ENCODE data around the gene TMEM181.

The TMEM181 gene

DNA sequence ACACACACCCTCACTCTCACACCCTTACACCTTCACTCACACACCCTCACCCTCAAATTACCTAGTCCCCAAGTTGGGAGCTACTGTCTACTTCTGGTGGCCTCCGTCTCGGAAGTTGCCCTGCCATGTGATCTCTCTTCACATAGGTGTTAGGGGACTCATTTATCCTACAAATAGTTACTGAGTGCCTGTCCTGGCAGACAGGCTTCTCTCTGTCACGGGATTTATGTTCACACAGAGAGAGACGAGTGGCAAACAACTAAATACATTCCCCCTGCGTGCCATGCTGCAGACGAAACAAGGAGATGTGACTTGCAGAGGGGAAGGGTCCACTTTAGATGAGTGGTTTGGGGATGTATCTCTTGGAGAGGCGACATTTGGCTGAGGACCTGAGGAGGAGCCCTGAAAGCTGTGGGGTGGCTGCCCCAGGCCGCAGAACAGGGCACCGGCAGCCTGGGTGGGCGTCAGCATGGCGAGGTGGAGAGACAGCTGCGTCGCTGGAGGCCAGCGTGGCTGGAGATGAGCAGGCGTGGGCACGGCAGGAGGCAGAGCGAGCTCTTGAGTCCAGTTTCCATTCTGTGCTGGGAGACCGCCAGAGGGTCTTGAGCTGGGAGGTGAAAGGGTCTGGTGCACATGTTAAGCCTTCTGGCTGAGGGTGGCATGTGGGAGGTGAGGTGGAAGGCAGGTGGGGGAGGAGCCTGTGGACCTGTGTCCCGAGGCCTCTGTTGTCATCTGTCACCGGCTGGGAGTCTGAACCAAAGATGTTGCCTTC lies 67.5 kb downstream of the TMEM181 start:
- H3K27ac ChIP-seq = no peak overlapping the region
- POLR2A ChIA-PET (ENCODE audit: low non-redundant PET) = no interaction called here
- no peak for DNase-seq (ENCODE audit: low spot score)
- TF ChIP-seq, protein P1, sequence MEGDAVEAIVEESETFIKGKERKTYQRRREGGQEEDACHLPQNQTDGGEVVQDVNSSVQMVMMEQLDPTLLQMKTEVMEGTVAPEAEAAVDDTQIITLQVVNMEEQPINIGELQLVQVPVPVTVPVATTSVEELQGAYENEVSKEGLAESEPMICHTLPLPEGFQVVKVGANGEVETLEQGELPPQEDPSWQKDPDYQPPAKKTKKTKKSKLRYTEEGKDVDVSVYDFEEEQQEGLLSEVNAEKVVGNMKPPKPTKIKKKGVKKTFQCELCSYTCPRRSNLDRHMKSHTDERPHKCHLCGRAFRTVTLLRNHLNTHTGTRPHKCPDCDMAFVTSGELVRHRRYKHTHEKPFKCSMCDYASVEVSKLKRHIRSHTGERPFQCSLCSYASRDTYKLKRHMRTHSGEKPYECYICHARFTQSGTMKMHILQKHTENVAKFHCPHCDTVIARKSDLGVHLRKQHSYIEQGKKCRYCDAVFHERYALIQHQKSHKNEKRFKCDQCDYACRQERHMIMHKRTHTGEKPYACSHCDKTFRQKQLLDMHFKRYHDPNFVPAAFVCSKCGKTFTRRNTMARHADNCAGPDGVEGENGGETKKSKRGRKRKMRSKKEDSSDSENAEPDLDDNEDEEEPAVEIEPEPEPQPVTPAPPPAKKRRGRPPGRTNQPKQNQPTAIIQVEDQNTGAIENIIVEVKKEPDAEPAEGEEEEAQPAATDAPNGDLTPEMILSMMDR (conservative IDR thresholded peaks at IDR 0.05; ENCODE audit: low read depth) = no peak
- CTCF ChIA-PET = interaction anchor here (0.6 kb wide), 1 partner anchor 22 kb away, joined by 3 read pairs; no protein-coding TSS in a partner anchor

DNA sequence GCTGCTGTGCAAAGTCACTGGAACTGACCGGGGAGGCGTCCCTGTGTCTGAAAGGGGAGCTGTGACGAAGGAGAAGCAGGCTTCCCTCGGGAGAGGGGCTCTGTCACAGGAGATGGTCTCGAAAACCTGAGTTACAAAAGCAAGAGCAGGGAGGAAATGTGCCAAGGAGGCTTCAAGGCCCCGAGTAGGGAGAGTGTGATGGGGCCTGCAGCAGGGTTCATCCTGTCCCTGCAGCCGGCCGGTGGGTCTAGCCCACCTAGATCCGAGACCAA lies 68.0 kb downstream of the TMEM181 start:
- DNase-seq (ENCODE audit: low spot score) = no peak
- ChIA-PET CTCF (interaction anchor here (0.6 kb wide), 1 partner anchor 23 kb away, joined by 3 read pairs; no protein-coding TSS in a partner anchor), POLR2A (ENCODE audit: low non-redundant PET) (no interaction called here)
- H3K27ac ChIP-seq = no peak overlapping the region
- TF ChIP-seq, protein P1 (conservative IDR thresholded peaks at IDR 0.05; ENCODE audit: low read depth) = no peak

DNA sequence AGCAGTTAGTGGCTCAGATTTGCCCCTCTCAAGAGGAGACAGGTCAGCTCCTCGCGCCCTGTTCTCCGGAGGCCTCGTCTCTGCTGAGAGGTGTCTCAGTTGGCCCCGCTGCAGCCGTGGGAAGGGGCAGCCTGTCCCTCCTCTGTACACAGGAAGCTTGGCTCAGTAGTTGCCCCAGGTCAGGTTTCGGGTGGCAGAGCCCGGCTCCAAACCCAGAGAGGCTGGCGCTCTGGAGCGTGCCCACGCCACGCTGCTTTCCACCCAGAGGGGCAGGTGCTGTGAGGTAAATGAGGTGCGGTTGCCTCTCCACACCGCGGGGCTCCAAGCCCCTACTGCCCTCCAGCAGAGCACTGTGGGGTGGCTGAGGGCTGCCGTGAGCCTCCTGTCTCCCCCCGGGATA lies 68.7 kb downstream of the TMEM181 start:
- TF ChIP-seq, protein P1 (conservative IDR thresholded peaks at IDR 0.05; ENCODE audit: low read depth) = no peak
- H3K27ac ChIP-seq = no peak overlapping the region

DNA sequence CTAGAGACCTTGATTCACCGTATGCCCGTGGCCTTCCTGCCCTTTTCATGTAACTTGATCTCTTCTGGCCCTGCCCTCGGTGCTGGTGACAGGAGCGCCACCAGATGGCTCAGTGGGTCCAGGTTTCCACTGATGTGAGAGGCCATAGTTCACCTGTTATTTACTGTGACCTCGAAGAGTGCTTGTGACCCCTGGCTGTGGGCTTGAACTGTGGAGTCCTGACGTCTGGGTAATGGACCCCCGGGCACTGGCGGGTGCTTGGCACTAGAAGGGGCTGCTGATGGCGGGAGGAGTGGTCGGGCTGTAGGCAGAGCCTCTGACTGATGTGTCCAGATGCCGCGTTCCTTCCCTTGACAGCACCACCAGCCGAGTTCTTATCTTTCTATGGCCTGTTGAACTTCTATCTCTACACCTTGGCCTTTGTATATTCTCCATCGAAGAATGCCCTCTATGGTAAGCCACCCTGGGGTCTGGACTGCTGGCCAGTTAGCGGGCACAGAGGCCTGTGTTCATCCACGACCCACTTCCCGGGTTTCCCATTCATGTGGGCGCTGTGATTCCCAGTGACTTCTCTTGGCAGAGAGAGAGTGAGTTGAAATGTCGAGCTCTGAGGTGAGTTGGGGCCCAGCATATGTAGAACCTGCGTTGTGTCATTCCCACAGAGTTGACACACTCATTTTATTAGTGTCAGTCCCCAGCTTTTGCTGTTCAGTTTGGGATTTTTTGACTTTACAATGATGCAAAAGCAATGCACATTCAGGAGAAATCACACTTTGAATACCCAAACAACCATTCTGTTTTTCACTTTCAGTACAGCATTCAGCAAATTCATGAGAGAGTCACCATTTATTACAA lies 69.7 kb downstream of the TMEM181 start:
- H3K27ac ChIP-seq = 0 out of 2 replicates have a peak overlapping the region, but pooled peaks have one; percentile 10
- DNase-seq (ENCODE audit: low spot score) = no peak
- POLR2A ChIA-PET (ENCODE audit: low non-redundant PET) = no interaction called here
- TF ChIP-seq, protein P1 (conservative IDR thresholded peaks at IDR 0.05; ENCODE audit: low read depth) = no peak
- CTCF ChIA-PET = no interaction called here

More for the DNA sequence above, 68.7 kb downstream of the TMEM181 start:
- no peak for DNase-seq (ENCODE audit: low spot score)
- ChIA-PET POLR2A (ENCODE audit: low non-redundant PET) (no interaction called here), CTCF (interaction anchor here (0.6 kb wide), 1 partner anchor 159 kb away, joined by 3 read pairs; no protein-coding TSS in a partner anchor)

DNA sequence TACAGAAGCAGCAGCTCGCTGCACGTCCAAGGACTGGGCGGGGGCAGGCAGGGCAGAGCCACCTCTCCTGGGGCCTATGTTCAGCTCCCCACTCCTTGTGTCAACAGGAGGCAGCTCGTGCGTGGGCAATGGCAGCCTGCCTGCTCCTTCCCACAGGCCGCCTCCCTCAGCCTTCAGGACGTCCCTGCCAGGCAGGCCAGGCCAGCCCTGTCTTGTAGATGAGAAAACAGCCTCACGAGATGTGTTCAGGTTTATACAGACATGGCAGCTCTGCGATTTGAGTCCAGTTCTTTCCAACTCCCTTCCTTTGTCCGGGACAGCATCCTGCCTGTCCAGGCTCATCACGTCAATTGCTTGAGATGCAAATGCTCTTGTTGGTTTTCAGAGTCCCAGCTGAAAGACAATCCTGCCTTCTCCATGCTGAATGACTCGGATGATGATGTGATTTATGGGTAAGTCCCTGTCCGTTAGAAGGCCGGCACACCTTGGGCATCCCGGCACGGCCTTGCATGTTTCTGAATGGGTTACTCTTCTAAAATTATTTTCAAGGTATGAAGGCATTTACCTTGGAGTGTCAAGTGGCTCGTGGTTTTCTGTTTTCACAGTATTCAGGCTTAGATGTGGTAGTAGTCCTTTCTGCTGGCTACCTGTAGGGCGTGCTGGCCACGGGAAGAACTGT lies 71.2 kb downstream of the TMEM181 start:
- no peak for DNase-seq (ENCODE audit: low spot score)
- TF ChIP-seq, protein P1 (conservative IDR thresholded peaks at IDR 0.05; ENCODE audit: low read depth) = no peak
- H3K27ac ChIP-seq = peak overlapping the region; percentile 60
- CTCF ChIA-PET = no interaction called here
- POLR2A ChIA-PET (ENCODE audit: low non-redundant PET) = no interaction called here
